NCI-H446 (cell line): ENCODE data around the gene BGLAP.
"Not testable (repeated sequence)": the region's sequence is repeated elsewhere in the genome, so short reads cannot be mapped to it uniquely, and the experiment has no call there.

Experiments used
- DNase-seq, 2 experiments: peaks; one replicate each; lab custom pipeline; 2025; lab: John Stamatoyannopoulos, UW

The BGLAP gene

GRCh38 chr1:156241926-156242325 is at the start of gene BGLAP:
TSS of gene BGLAP (plus strand) at chr1:156242184. CDS start at chr1:156242232, 48 bp downstream.
- no peak for DNase-seq

GRCh38 chr1:156193208-156193487 is 48.8 kb upstream of the BGLAP start:
- DNase-seq: no peak

GRCh38 chr1:156193488-156194299 is 48.3 kb upstream of the BGLAP start, which contains the start of gene SLC25A44:
TSS of gene SLC25A44 (plus strand) at chr1:156194104. CDS start at chr1:156199848, 5,744 bp downstream.
- DNase-seq: peak; percentile 100

GRCh38 chr1:156194300-156194652 is 47.7 kb upstream of the BGLAP start:
- no peak for DNase-seq

- no peak for DNase-seq
Observed at GRCh38 chr1:156195853-156196252, 46.1 kb upstream of the BGLAP start.

GRCh38 chr1:156196445-156196844 is 45.5 kb upstream of the BGLAP start:
- no peak for DNase-seq

GRCh38 chr1:156198831-156199349 is 43.1 kb upstream of the BGLAP start:
- DNase-seq: no peak

GRCh38 chr1:156200044-156200443 is 41.9 kb upstream of the BGLAP start:
- no peak for DNase-seq

- no peak for DNase-seq
Observed at GRCh38 chr1:156203331-156203730, 38.7 kb upstream of the BGLAP start.

- DNase-seq: no peak
Observed at GRCh38 chr1:156204686-156205085, 37.3 kb upstream of the BGLAP start.

GRCh38 chr1:156211243-156211642 is 30.7 kb upstream of the BGLAP start:
- DNase-seq: no peak

GRCh38 chr1:156212130-156212529 is 29.9 kb upstream of the BGLAP start:
- DNase-seq: no peak

GRCh38 chr1:156212833-156213643 is 28.9 kb upstream of the BGLAP start, which contains the start of gene PMF1:
TSS of gene PMF1 (plus strand) at chr1:156213007. CDS start at chr1:156213016, 9 bp downstream.
- peak; percentile 96 to 98 for DNase-seq

GRCh38 chr1:156213644-156213966 is 28.4 kb upstream of the BGLAP start:
- DNase-seq: no peak

GRCh38 chr1:156214024-156214748 is 27.8 kb upstream of the BGLAP start:
- DNase-seq: no peak

- DNase-seq: not testable (repeated sequence)
Observed at GRCh38 chr1:156216361-156217086, 25.5 kb upstream of the BGLAP start.

GRCh38 chr1:156217871-156218270 is 24.1 kb upstream of the BGLAP start:
- no peak for DNase-seq

- DNase-seq: no peak
Observed at GRCh38 chr1:156220226-156220625, 21.8 kb upstream of the BGLAP start.

- no peak for DNase-seq
Observed at GRCh38 chr1:156221986-156222692, 19.8 kb upstream of the BGLAP start.

- DNase-seq: no peak
Observed at GRCh38 chr1:156225677-156226014, 16.3 kb upstream of the BGLAP start.

- no peak for DNase-seq
Observed at GRCh38 chr1:156226116-156226538, 15.9 kb upstream of the BGLAP start.
